ENCODE results near the gene SAA2. TPM values are rescaled to one million over a fixed set of nuclear protein-coding genes. Genes with fewer than 3 reads are reported as not detected.
A peak's percentile ranks its signal among the peaks of the same experiment; 100 is the strongest.

The SAA2 gene
- total RNA-seq, 1 donor from 2014 or later: 4.2 TPM

GRCh38 chr11:18243783-18244362, 4.6 kb downstream of the SAA2 start:
- Histone ChIP-seq H3K9me3 (no peaks in the 10 kb centered on the region), H3K4me3 (no peak overlapping the region), H3K4me1 (no peaks in the 10 kb centered on the region), H3K27me3 (no peaks in the 10 kb centered on the region), H3K27ac (no peak overlapping the region), H3K36me3 (no peaks in the 10 kb centered on the region)
- TF ChIP-seq, protein P1, sequence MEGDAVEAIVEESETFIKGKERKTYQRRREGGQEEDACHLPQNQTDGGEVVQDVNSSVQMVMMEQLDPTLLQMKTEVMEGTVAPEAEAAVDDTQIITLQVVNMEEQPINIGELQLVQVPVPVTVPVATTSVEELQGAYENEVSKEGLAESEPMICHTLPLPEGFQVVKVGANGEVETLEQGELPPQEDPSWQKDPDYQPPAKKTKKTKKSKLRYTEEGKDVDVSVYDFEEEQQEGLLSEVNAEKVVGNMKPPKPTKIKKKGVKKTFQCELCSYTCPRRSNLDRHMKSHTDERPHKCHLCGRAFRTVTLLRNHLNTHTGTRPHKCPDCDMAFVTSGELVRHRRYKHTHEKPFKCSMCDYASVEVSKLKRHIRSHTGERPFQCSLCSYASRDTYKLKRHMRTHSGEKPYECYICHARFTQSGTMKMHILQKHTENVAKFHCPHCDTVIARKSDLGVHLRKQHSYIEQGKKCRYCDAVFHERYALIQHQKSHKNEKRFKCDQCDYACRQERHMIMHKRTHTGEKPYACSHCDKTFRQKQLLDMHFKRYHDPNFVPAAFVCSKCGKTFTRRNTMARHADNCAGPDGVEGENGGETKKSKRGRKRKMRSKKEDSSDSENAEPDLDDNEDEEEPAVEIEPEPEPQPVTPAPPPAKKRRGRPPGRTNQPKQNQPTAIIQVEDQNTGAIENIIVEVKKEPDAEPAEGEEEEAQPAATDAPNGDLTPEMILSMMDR (IDR thresholded peaks at IDR 0.05): peak; percentile 84
- intact Hi-C loops (cut with DNase I): no loop called here
- DNase-seq (no peak), ATAC-seq (peak; percentile 89)

DNA sequence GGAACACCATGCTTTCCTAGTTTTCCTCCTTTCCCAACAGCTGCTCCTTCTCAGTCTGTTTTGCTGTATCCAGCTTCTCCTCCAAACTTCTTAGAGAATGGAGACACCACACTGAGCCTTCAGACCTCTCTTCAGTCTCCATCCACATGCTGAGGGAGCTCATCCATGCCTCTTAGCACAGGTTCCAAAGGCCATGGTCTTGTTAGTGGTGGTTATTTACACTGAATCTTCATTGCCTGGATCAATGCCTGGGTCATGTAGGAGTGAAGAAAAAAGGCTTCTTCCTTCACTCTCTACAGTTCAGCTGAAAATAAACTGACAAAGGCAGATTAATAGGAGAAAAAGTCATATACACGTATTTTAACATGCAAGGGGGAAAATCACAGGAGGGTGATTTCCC, 8.8 kb downstream of the SAA2 start:
- no peak for ATAC-seq

GRCh38 chr11:18236664-18237356, 11.7 kb downstream of the SAA2 start, which contains the start of gene SAA4:
Gene SAA4 (minus strand): TSS chr11:18236802. CDS start chr11:18235926, 876 bp downstream.
- DNase-seq: no peak
- ATAC-seq: no peak

More for the DNA sequence above, 8.8 kb downstream of the SAA2 start:
- Histone ChIP-seq H3K4me1 (no peaks in the 10 kb centered on the region), H3K27ac (no peak overlapping the region), H3K4me3 (no peak overlapping the region), H3K36me3 (no peaks in the 10 kb centered on the region), H3K27me3 (no peaks in the 10 kb centered on the region), H3K9me3 (no peaks in the 10 kb centered on the region)
- DNase-seq: no peak
- intact Hi-C loops (cut with DNase I): no loop called here
- TF ChIP-seq, protein P1 (IDR thresholded peaks at IDR 0.05): no peak

GRCh38 chr11:18235394-18236334, 12.8 kb downstream of the SAA2 start:
- no peak overlapping the region for H3K4me3 ChIP-seq
- no peaks in the 10 kb centered on the region for H3K9me3 ChIP-seq
- H3K4me1 ChIP-seq: no peaks in the 10 kb centered on the region
- H3K36me3 ChIP-seq: no peaks in the 10 kb centered on the region
- ATAC-seq (no peak), DNase-seq (no peak)
- TF ChIP-seq, protein P1 (IDR thresholded peaks at IDR 0.05): no peak
- H3K27ac ChIP-seq: no peak overlapping the region
- peaks cover 3% of the 10 kb centered on the region for H3K27me3 ChIP-seq
- intact Hi-C loops (cut with DNase I): no loop called here

More at GRCh38 chr11:18236664-18237356, 11.7 kb downstream of the SAA2 start, which contains the start of gene SAA4:
- H3K4me3 ChIP-seq: no peak within 1 kb of the TSS
- H3K9me3 ChIP-seq: no peaks in the 10 kb centered on the region
- H3K36me3 ChIP-seq: no peaks in the 10 kb centered on the region
- H3K4me1 ChIP-seq: no peaks in the 10 kb centered on the region
- H3K27ac ChIP-seq: no peak within 1 kb of the TSS
- TF ChIP-seq, protein P1 (IDR thresholded peaks at IDR 0.05): no peak
- intact Hi-C loops (cut with DNase I): no loop called here
- H3K27me3 ChIP-seq: peaks cover 3% of the 10 kb centered on the region

- Histone ChIP-seq H3K27me3 (peaks cover 3% of the 10 kb centered on the region), H3K9me3 (no peaks in the 10 kb centered on the region), H3K4me3 (no peak overlapping the region), H3K36me3 (no peaks in the 10 kb centered on the region), H3K4me1 (no peaks in the 10 kb centered on the region), H3K27ac (no peak overlapping the region)
- DNase-seq (no peak), ATAC-seq (no peak)
- intact Hi-C loops (cut with DNase I): no loop called here
- TF ChIP-seq, protein P1 (IDR thresholded peaks at IDR 0.05): no peak
These were observed 14.6 kb downstream of the SAA2 start for GRCh38 chr11:18233912-18234311.

All from upper lobe of right lung (tissue), 1 donor.